LNCaP clone FGC (cell line): ENCODE measurements around the gene P2RX1.

Source experiments
- DNase-seq: peaks from one replicate; pipeline ENCODE4 v3.0.0-alpha.2; 2011; ENCODE audit warnings: low read depth
- H3K4me3 ChIP-seq: 2 replicates; pipeline ENCODE4 v1.5.1; 2011; ENCODE audit warnings: mild to moderate bottlenecking, low read depth, low read length, control low read depth
- CTCF ChIP-seq: IDR thresholded peaks from 2 replicates; pipeline ENCODE4 v1.5.1; 2012; ENCODE audit warnings: mild to moderate bottlenecking; ENCODE audit not compliant: control insufficient read depth, insufficient read depth; ENCODE audit errors: extremely low read depth

Gene P2RX1

GRCh38 chr17:3892095-3892998, 23.9 kb downstream of the P2RX1 start:
- no peak for TF ChIP-seq CTCF
- DNase-seq = peak; percentile 75
- H3K4me3 ChIP-seq = peak overlapping the region; percentile 76

- TF ChIP-seq CTCF = no peak
- DNase-seq = no peak
- peak overlapping the region; percentile 76 for H3K4me3 ChIP-seq
These were observed 24.6 kb downstream of the P2RX1 start for GRCh38 chr17:3891626-3892094.

GRCh38 chr17:3890878-3891219, 25.4 kb downstream of the P2RX1 start:
- TF ChIP-seq CTCF = no peak
- no peak overlapping the region for H3K4me3 ChIP-seq
- no peak for DNase-seq

GRCh38 chr17:3890082-3890877, 26.0 kb downstream of the P2RX1 start:
- TF ChIP-seq CTCF = no peak
- DNase-seq = no peak
- H3K4me3 ChIP-seq = no peak overlapping the region

GRCh38 chr17:3889325-3890012, 26.8 kb downstream of the P2RX1 start:
- no peak for DNase-seq
- peak overlapping the region; percentile 41 for H3K4me3 ChIP-seq
- TF ChIP-seq CTCF = no peak

GRCh38 chr17:3888343-3889171, 27.7 kb downstream of the P2RX1 start:
- DNase-seq = peak; percentile 76
- H3K4me3 ChIP-seq = peak overlapping the region; percentile 41
- no peak for TF ChIP-seq CTCF
